ENCODE measurements around the gene SLC6A19. TPM values are rescaled to one million over a fixed set of nuclear protein-coding genes. Genes with fewer than 3 reads are reported as not detected.

Gene SLC6A19
- polyA plus RNA-seq, 3 donors: not detected

DNA sequence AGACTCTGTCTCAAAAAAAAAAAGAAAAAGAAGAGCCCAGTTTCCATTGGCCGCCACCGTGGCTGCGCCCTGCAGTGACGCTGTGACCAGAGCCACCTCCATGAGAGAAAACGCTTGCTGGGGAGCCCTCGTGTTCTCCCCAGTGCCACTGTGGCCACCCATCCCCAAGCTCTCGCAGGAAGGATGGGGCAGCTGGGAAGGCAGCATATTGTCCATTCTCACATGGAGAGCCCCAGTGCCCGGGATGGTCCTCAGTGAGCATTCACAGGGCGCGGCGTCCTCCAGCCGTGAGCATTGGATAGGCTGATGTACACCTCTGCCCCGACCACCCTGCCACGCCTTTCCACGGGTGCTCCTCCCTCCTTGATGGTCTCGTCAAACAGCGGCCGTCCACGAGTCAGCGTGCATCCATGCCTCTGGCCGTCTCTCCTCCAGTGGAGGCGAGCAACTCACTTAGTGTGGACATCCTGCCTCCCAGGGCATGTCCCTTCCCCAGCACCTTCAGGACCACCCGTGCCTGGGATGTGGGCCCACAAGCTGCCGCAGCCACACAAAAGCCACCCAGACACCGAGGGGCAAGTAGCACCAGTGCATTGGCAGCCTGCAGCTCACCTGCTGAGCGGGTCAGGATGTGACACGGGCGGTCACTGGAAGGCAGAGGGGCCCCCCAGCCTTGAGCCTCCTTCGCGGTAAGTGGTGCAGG is 23.4 kb upstream of the SLC6A19 start:
- Mint-ChIP-seq H3K9me3 (peaks cover 0 to 3% (median 3%) of the 10 kb centered on the region in 7 donors), H3K27ac (no peak overlapping the region), H3K4me3 (no peak overlapping the region), H3K27me3 (ENCODE audit: low read depth in 3 of 3) (peaks cover 3 to 12% (median 8%) of the 10 kb centered on the region in 3 donors), H3K4me1 (no peaks in the 10 kb centered on the region), H3K36me3 (no peaks in the 10 kb centered on the region)
- H3K4me3 ChIP-seq (replicated peaks in 1 of 3; ENCODE audit: low read depth in 2 of 3, low read length in 3 of 3): no peak overlapping the region
- TF ChIP-seq, protein P1, sequence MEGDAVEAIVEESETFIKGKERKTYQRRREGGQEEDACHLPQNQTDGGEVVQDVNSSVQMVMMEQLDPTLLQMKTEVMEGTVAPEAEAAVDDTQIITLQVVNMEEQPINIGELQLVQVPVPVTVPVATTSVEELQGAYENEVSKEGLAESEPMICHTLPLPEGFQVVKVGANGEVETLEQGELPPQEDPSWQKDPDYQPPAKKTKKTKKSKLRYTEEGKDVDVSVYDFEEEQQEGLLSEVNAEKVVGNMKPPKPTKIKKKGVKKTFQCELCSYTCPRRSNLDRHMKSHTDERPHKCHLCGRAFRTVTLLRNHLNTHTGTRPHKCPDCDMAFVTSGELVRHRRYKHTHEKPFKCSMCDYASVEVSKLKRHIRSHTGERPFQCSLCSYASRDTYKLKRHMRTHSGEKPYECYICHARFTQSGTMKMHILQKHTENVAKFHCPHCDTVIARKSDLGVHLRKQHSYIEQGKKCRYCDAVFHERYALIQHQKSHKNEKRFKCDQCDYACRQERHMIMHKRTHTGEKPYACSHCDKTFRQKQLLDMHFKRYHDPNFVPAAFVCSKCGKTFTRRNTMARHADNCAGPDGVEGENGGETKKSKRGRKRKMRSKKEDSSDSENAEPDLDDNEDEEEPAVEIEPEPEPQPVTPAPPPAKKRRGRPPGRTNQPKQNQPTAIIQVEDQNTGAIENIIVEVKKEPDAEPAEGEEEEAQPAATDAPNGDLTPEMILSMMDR (IDR thresholded peaks at IDR 0.05): no peak
- H3K9me3 ChIP-seq (replicated peaks in 1 of 2; ENCODE audit: control insufficient read depth in 1 of 2, insufficient read depth in 1 of 2, low read length in 2 of 2): no peaks in the 10 kb centered on the region
- intact Hi-C loops (cut with micrococcal nuclease): loop anchor here (10.0 kb wide), 1 partner anchor 253 kb away; no protein-coding TSS in a partner anchor
- WGBS (ENCODE audit: insufficient coverage): 90% methylated on average over 28 of the region's 30 CpGs
- no peak overlapping the region for H3K9ac ChIP-seq (ENCODE audit: insufficient read depth, low read length, poor library complexity, severe bottlenecking)
- DNase-seq: no peak
- no peaks in the 10 kb centered on the region for H4K20me1 ChIP-seq (ENCODE audit: insufficient read depth, low read length)
- no peaks in the 10 kb centered on the region for H3K79me2 ChIP-seq (ENCODE audit: insufficient read depth, low read length)
- H3K4me2 ChIP-seq (replicated peaks; ENCODE audit: extremely low read depth, low read length, poor library complexity, severe bottlenecking): no peak overlapping the region
- no peaks in the 10 kb centered on the region for H3K36me3 ChIP-seq (replicated peaks in 1 of 2; ENCODE audit: control insufficient read depth in 1 of 2, insufficient read depth in 2 of 2, low read length in 2 of 2)
- no peaks in the 10 kb centered on the region for H3K27me3 ChIP-seq (ENCODE audit: control insufficient read depth in 2 of 2, insufficient read depth in 2 of 2, low read length in 2 of 2)
- no peak overlapping the region for H3K27ac ChIP-seq (ENCODE audit: low read depth in 1 of 2, low read length in 2 of 2)
- H3K4me1 ChIP-seq (ENCODE audit: control insufficient read depth in 1 of 2, insufficient read depth in 2 of 2, low read length in 2 of 2): no peaks in the 10 kb centered on the region
- H2AFZ ChIP-seq (ENCODE audit: insufficient read depth, low read depth, low read length, poor library complexity, severe bottlenecking): no peak overlapping the region

DNA sequence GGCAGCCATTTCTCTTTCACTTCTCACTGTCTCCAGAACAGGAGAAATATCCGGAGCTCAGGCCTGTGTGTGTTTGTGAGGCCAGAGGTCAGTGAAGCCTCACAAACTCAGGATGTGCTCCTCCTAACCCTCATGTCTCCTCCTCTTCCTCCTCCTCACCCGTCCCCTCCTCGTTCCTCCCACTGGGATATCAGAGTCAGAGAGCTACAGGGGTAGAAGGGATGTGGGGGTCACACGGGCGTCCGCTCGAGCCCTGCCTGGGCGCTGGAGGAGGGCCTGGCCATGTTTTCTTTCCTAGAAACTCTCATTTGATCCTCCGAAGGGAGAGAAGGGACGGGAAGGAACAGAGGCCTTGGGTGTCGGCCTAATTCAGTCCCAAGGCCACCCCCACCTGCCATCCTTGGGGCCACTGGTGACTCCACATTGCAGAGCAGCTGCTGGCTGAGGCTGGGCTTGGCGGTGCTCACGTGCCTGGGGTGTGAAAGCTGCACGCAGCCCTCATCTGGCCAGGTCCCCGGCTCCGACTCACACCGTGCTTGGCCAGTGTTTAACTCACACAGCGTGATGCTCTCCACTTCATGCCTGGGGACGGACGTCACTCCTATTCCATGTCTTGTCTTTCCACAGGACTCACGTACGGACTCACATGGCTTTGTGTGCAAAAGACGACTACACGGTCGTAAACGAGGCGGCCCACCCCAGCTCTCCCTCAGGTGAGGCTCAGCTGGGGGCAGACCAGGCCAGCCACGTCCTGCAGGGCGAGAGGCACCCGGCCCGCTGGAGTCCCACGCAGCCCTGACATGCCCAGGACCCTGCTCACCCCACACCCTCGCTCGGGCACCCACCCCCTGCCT is 22.6 kb upstream of the SLC6A19 start:
- no peaks in the 10 kb centered on the region for H3K36me3 ChIP-seq (replicated peaks in 1 of 2; ENCODE audit: control insufficient read depth in 1 of 2, insufficient read depth in 2 of 2, low read length in 2 of 2)
- no peak overlapping the region for H3K9ac ChIP-seq (ENCODE audit: insufficient read depth, low read length, poor library complexity, severe bottlenecking)
- no peak overlapping the region for H3K27ac Mint-ChIP-seq
- H3K27me3 ChIP-seq (ENCODE audit: control insufficient read depth in 2 of 2, insufficient read depth in 2 of 2, low read length in 2 of 2): no peaks in the 10 kb centered on the region
- H3K27me3 Mint-ChIP-seq (ENCODE audit: low read depth in 3 of 3): peaks cover 1 to 11% (median 9%) of the 10 kb centered on the region in 3 donors
- no peaks in the 10 kb centered on the region for H3K4me1 Mint-ChIP-seq
- no peaks in the 10 kb centered on the region for H3K79me2 ChIP-seq (ENCODE audit: insufficient read depth, low read length)
- no peaks in the 10 kb centered on the region for H3K4me1 ChIP-seq (ENCODE audit: control insufficient read depth in 1 of 2, insufficient read depth in 2 of 2, low read length in 2 of 2)
- H3K4me3 Mint-ChIP-seq: no peak overlapping the region
- intact Hi-C loops (cut with micrococcal nuclease): loop anchor here (10.0 kb wide), 1 partner anchor 254 kb away; no protein-coding TSS in a partner anchor
- H3K4me2 ChIP-seq (replicated peaks; ENCODE audit: extremely low read depth, low read length, poor library complexity, severe bottlenecking): no peak overlapping the region
- no peaks in the 10 kb centered on the region for H4K20me1 ChIP-seq (ENCODE audit: insufficient read depth, low read length)
- H3K4me3 ChIP-seq (replicated peaks in 1 of 3; ENCODE audit: low read depth in 2 of 3, low read length in 3 of 3): no peak overlapping the region
- DNase-seq: no peak
- no peaks in the 10 kb centered on the region for H3K9me3 ChIP-seq (replicated peaks in 1 of 2; ENCODE audit: control insufficient read depth in 1 of 2, insufficient read depth in 1 of 2, low read length in 2 of 2)
- no peak overlapping the region for H3K27ac ChIP-seq (ENCODE audit: low read depth in 1 of 2, low read length in 2 of 2)
- no peak overlapping the region for H2AFZ ChIP-seq (ENCODE audit: insufficient read depth, low read depth, low read length, poor library complexity, severe bottlenecking)
- 96% methylated on average over 25 of the region's 34 CpGs for WGBS (ENCODE audit: insufficient coverage)
- no peaks in the 10 kb centered on the region for H3K9me3 Mint-ChIP-seq
- no peaks in the 10 kb centered on the region for H3K36me3 Mint-ChIP-seq
- TF ChIP-seq, protein P1 (IDR thresholded peaks at IDR 0.05): no peak

All from CD14-positive monocyte (primary cell).